Hepatocyte (in vitro differentiated cells): Measurements from ENCODE around the gene CDK7.

Source experiments
- EZH2 ChIP-seq: fragments of 200-600 bp; sonication (generic); IDR thresholded peaks from 2 replicates; pipeline ENCODE4 v1.6.1; 2016; ENCODE audit warnings: antibody characterized with exemption, mild to moderate bottlenecking, borderline replicate concordance
- EZH2phosphoT487 ChIP-seq: fragments of 200-600 bp; sonication (generic); IDR thresholded peaks from one replicate; pipeline ENCODE4 v1.6.1; 2018; ENCODE audit warnings: antibody characterized with exemption, mild to moderate bottlenecking, low read depth, moderate library complexity; ENCODE audit not compliant: unreplicated experiment, severe bottlenecking
- TF ChIP-seq, protein P1 (sequence below): fragments of 200-600 bp; sonication (generic); IDR thresholded peaks from 2 replicates; pipeline ENCODE4 v1.5.1; 2016; ENCODE audit warnings: antibody characterized with exemption, mild to moderate bottlenecking; ENCODE audit not compliant: poor library complexity

DNA sequence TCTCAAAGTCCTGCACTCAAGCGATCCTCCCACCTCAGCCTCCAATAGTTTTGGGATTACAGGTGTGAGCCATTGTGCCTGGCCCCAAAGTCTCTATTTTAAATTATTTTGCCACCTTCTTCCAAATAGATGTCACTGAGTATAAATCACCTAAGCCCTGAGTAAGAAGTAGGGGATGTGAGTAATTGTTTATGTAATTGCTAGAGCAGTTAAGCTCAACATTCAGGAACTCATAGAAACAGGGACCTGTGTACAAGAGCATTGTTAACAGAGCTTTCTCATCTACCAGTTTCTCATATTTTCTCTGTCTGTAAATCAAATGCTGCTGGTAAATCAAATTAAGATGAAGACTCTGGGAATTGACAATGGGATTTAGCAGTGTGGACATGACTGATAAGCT, 26.3 kb downstream of the CDK7 start:
- TF ChIP-seq, protein P1, sequence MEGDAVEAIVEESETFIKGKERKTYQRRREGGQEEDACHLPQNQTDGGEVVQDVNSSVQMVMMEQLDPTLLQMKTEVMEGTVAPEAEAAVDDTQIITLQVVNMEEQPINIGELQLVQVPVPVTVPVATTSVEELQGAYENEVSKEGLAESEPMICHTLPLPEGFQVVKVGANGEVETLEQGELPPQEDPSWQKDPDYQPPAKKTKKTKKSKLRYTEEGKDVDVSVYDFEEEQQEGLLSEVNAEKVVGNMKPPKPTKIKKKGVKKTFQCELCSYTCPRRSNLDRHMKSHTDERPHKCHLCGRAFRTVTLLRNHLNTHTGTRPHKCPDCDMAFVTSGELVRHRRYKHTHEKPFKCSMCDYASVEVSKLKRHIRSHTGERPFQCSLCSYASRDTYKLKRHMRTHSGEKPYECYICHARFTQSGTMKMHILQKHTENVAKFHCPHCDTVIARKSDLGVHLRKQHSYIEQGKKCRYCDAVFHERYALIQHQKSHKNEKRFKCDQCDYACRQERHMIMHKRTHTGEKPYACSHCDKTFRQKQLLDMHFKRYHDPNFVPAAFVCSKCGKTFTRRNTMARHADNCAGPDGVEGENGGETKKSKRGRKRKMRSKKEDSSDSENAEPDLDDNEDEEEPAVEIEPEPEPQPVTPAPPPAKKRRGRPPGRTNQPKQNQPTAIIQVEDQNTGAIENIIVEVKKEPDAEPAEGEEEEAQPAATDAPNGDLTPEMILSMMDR: no peak
- TF ChIP-seq EZH2: no peak
- no peak for TF ChIP-seq EZH2phosphoT487
